Esophagus squamous epithelium (tissue), 4 donors: ENCODE measurements around the gene ARPC5.

Experiments used
- POLR2A ChIP-seq, 4 donors: fragments of 450-650 bp; IDR thresholded peaks; one replicate each; pipeline ENCODE4 v1.6.1; 2017; ENCODE audit warnings: antibody characterized with exemption in 4 of 4, mild to moderate bottlenecking in 4 of 4, moderate library complexity in 3 of 4
- TF ChIP-seq, protein P1 (sequence below), 6 experiments: fragments of 450-650 bp in 4 of 6; fragments of 200-600 bp in 2 of 6; sonication (generic) in 2 of 6; IDR thresholded peaks; one replicate each; pipeline ENCODE4 v1.5.1; 2016 to 2019; ENCODE audit warnings: antibody characterized with exemption in 6 of 6, mild to moderate bottlenecking in 4 of 6, moderate library complexity in 4 of 6

DNA sequence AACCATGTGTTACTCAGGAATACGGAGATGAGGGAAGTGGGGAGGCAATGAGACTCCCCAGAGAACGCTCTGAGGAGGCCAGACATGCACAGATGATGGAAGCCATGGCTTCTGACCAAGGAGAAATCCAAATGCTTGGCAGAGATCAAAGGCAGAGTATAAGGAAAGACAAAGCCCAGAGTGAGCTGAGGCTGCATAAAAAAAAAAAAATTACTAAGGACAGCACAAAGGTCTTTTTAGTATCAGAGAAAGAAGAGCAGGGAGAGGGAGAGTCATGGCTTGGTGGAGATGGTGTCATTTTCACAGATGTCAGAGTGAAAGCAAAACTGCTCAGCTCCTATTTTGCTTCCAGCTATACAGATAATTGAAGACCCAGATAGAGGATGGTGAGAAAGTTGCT, 37.2 kb downstream of the ARPC5 start:
- TF ChIP-seq, protein P1, sequence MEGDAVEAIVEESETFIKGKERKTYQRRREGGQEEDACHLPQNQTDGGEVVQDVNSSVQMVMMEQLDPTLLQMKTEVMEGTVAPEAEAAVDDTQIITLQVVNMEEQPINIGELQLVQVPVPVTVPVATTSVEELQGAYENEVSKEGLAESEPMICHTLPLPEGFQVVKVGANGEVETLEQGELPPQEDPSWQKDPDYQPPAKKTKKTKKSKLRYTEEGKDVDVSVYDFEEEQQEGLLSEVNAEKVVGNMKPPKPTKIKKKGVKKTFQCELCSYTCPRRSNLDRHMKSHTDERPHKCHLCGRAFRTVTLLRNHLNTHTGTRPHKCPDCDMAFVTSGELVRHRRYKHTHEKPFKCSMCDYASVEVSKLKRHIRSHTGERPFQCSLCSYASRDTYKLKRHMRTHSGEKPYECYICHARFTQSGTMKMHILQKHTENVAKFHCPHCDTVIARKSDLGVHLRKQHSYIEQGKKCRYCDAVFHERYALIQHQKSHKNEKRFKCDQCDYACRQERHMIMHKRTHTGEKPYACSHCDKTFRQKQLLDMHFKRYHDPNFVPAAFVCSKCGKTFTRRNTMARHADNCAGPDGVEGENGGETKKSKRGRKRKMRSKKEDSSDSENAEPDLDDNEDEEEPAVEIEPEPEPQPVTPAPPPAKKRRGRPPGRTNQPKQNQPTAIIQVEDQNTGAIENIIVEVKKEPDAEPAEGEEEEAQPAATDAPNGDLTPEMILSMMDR (IDR thresholded peaks at IDR 0.05) = no peak
- no peak for TF ChIP-seq POLR2A (IDR thresholded peaks at IDR 0.05)
